AG04449 (cell line): ENCODE measurements around the gene ZNF750.

ENCODE experiments used
- CTCF ChIA-PET: fragments of 350-600 bp; formaldehyde crosslinking; extraction: SDS; loops from one replicate; lab custom pipeline; 2021; ENCODE audit warnings: antibody characterized with exemption; lab: Yijun Ruan, JAX
- POLR2A ChIA-PET: fragments of 400-600, 350-600 bp; formaldehyde crosslinking; extraction: SDS; loops from one replicate; lab custom pipeline; 2020; ENCODE audit warnings: antibody characterized with exemption, inconsistent platforms; lab: Yijun Ruan, JAX
- DNase-seq: peaks from one replicate; pipeline ENCODE4 v3.0.0-alpha.2; 2010; ENCODE audit warnings: low read depth, low spot score
- H3K4me3 ChIP-seq: 2 replicates; pipeline ENCODE4 v1.5.1; 2011; ENCODE audit warnings: low read depth, mild to moderate bottlenecking, control low read depth, low read length
- TF ChIP-seq, protein P1 (sequence below): IDR thresholded peaks from one replicate; pipeline ENCODE4 v1.5.1; 2011; ENCODE audit warnings: mild to moderate bottlenecking, moderate library complexity, low read length, control low read depth, inconsistent platforms; ENCODE audit not compliant: insufficient read depth; ENCODE audit errors: missing control alignments

Gene ZNF750

DNA sequence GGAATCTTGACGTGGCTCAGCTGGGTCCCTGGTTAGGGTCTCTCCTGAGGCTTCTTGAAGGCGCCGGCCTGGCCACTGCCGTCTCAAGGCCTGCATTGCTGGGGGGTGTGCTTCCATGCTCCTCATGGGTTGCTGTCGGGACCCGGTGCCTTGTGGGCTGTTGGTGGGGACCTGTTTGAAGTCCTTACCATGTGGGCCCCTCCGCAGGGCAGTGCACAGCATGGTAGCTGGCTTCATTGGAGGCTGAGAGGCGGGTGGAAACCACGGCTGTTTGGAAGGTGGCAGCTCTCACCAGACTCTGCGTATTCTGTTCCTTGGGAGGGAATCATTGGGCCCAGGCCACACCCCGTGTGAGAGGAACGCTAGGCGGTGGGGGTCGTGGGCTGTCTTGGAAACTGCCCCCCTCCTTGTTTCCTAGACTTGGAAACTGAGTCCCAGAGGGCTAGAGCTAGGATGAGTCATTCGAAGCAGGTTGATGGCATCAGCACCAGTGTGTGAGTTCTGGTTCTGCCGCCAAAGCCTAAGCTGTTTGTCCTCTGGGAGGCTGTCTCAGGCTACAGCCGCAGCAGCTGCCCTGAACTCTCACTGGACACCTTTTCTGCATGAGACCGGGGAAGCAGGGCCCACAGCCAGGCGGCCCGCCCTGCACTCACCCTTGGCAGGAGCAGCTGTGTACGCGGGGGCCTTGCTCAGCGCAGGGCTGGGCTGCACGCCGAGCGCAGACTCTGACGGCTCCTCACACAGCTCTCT, 35.2 kb downstream of the ZNF750 start:
- no peak for DNase-seq
- POLR2A ChIA-PET: no interaction called here
- CTCF ChIA-PET: no interaction called here
- TF ChIP-seq, protein P1, sequence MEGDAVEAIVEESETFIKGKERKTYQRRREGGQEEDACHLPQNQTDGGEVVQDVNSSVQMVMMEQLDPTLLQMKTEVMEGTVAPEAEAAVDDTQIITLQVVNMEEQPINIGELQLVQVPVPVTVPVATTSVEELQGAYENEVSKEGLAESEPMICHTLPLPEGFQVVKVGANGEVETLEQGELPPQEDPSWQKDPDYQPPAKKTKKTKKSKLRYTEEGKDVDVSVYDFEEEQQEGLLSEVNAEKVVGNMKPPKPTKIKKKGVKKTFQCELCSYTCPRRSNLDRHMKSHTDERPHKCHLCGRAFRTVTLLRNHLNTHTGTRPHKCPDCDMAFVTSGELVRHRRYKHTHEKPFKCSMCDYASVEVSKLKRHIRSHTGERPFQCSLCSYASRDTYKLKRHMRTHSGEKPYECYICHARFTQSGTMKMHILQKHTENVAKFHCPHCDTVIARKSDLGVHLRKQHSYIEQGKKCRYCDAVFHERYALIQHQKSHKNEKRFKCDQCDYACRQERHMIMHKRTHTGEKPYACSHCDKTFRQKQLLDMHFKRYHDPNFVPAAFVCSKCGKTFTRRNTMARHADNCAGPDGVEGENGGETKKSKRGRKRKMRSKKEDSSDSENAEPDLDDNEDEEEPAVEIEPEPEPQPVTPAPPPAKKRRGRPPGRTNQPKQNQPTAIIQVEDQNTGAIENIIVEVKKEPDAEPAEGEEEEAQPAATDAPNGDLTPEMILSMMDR: no peak
- H3K4me3 ChIP-seq: no peak overlapping the region

GRCh38 chr17:82803606-82804005, 36.2 kb downstream of the ZNF750 start:
- TF ChIP-seq, protein P1: no peak
- CTCF ChIA-PET: no interaction called here
- POLR2A ChIA-PET: no interaction called here
- DNase-seq: no peak
- no peak overlapping the region for H3K4me3 ChIP-seq

- CTCF ChIA-PET: no interaction called here
- H3K4me3 ChIP-seq: no peak overlapping the region
- DNase-seq: no peak
- POLR2A ChIA-PET: no interaction called here
- TF ChIP-seq, protein P1: no peak
These were observed 36.6 kb downstream of the ZNF750 start for GRCh38 chr17:82803185-82803584.

DNA sequence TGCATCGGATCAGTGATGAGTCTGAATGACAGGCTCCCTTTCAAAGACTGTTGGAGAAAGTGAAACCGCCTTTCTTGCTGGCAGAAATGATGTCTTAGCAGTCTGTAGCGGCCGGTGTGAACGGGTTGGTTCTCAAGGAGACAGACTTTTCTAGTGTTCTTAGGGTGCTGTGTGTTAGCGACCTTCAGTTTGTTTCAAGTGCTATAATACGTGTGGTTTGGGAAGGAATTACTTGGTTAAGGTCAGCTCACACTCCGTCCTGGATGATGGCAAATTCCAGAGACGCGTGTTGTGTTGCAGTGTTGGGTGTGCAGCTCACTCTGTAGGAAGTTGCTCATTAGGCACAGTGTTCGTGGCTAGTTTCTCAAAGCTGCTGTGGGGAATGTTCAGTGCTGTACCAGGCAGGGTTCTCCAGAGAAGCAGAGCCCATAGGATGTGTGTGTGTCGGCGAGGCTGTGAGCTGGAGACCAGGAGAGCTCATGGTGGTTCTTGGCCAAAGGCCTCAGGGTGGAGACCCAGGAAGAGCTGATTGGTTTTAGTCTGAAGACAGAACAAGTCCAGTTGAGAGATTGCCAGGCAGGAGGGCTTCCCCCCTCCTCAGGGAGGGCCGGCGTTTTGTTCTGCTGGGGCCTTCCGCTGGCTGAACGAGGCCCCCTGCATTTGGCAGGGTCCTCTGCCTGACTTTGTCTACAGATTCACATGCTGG, 37.6 kb downstream of the ZNF750 start:
- ChIA-PET POLR2A (no interaction called here), CTCF (no interaction called here)
- TF ChIP-seq, protein P1: no peak
- DNase-seq: no peak
- H3K4me3 ChIP-seq: no peak overlapping the region

- POLR2A ChIA-PET: no interaction called here
- DNase-seq: no peak
- CTCF ChIA-PET: no interaction called here
- TF ChIP-seq, protein P1: no peak
- H3K4me3 ChIP-seq: no peak overlapping the region
These were observed 38.3 kb downstream of the ZNF750 start for GRCh38 chr17:82801377-82801970.

GRCh38 chr17:82800885-82801284, 38.9 kb downstream of the ZNF750 start:
- CTCF ChIA-PET: no interaction called here
- no peak overlapping the region for H3K4me3 ChIP-seq
- POLR2A ChIA-PET: no interaction called here
- DNase-seq: no peak
- TF ChIP-seq, protein P1: no peak
